Measurements from ENCODE around the gene ATP2B3. TPM values are rescaled to one million over a fixed set of nuclear protein-coding genes. Genes with fewer than 3 reads are reported as not detected.

ATP2B3 gene
- total RNA-seq, 2 donors from 2014 or later: 0.85 TPM; not detected in 1

- WGBS: 41% methylated on average over 5 of the region's 31 CpGs
- Histone ChIP-seq H3K4me1 (replicated peaks) (no peaks in the 10 kb centered on the region), H3K9me3 (no peaks in the 10 kb centered on the region), H3K36me3 (no peaks in the 10 kb centered on the region), H3K27me3 (replicated peaks; ENCODE audit: insufficient read depth) (no peaks in the 10 kb centered on the region), H3K27ac (no peak overlapping the region), H3K4me3 (no peak overlapping the region)
- DNase-seq (ENCODE audit: low spot score): peak; percentile 32
- intact Hi-C loops (cut with DNase I): loop anchor here (5.0 kb wide), 1 partner anchor 128 kb away; no protein-coding TSS in a partner anchor
- TF ChIP-seq CTCF (IDR thresholded peaks at IDR 0.05) (peak in 3 of 4 experiments; percentile 25 to 78 (median 75)), POLR2A (IDR thresholded peaks at IDR 0.05) (no peak), POLR2AphosphoS5 (IDR thresholded peaks at IDR 0.05) (no peak)
Observed at GRCh38 chrX:153539171-153539978, 21.9 kb downstream of the ATP2B3 start.

- Histone ChIP-seq H3K4me3 (no peak overlapping the region), H3K27ac (no peak overlapping the region), H3K4me1 (replicated peaks) (no peaks in the 10 kb centered on the region), H3K27me3 (replicated peaks; ENCODE audit: insufficient read depth) (no peaks in the 10 kb centered on the region), H3K36me3 (no peaks in the 10 kb centered on the region), H3K9me3 (no peaks in the 10 kb centered on the region)
- no peak for TF ChIP-seq POLR2A (IDR thresholded peaks at IDR 0.05)
- no peak for TF ChIP-seq CTCF (IDR thresholded peaks at IDR 0.05)
- no peak for TF ChIP-seq POLR2AphosphoS5 (IDR thresholded peaks at IDR 0.05)
- WGBS: 84% methylated on average over 5 of the region's 9 CpGs
- DNase-seq (ENCODE audit: low spot score): no peak
- intact Hi-C loops (cut with DNase I): loop anchor here (5.0 kb wide), 1 partner anchor 127 kb away; no protein-coding TSS in a partner anchor
Observed at GRCh38 chrX:153539979-153540358, 22.5 kb downstream of the ATP2B3 start.

GRCh38 chrX:153544727-153545126 lies 27.3 kb downstream of the ATP2B3 start:
- 84% methylated on average over 3 of the region's 8 CpGs for WGBS
- H3K4me3 ChIP-seq: no peak overlapping the region
- intact Hi-C loops (cut with DNase I): no loop called here
- H3K4me1 ChIP-seq (replicated peaks): no peaks in the 10 kb centered on the region
- no peaks in the 10 kb centered on the region for H3K36me3 ChIP-seq
- H3K27me3 ChIP-seq (replicated peaks; ENCODE audit: insufficient read depth): no peaks in the 10 kb centered on the region
- no peak overlapping the region for H3K27ac ChIP-seq
- no peaks in the 10 kb centered on the region for H3K9me3 ChIP-seq
- no peak for TF ChIP-seq CTCF (IDR thresholded peaks at IDR 0.05)
- TF ChIP-seq POLR2AphosphoS5 (IDR thresholded peaks at IDR 0.05): no peak
- no peak for TF ChIP-seq POLR2A (IDR thresholded peaks at IDR 0.05)
- DNase-seq (ENCODE audit: low spot score): no peak

GRCh38 chrX:153546386-153546785 lies 28.9 kb downstream of the ATP2B3 start:
- DNase-seq (ENCODE audit: low spot score): no peak
- no peak for TF ChIP-seq POLR2AphosphoS5 (IDR thresholded peaks at IDR 0.05)
- TF ChIP-seq CTCF (IDR thresholded peaks at IDR 0.05): no peak
- TF ChIP-seq POLR2A (IDR thresholded peaks at IDR 0.05): no peak
- H3K36me3 ChIP-seq: no peaks in the 10 kb centered on the region
- intact Hi-C loops (cut with DNase I): no loop called here
- H3K9me3 ChIP-seq: no peaks in the 10 kb centered on the region
- no peaks in the 10 kb centered on the region for H3K27me3 ChIP-seq (replicated peaks; ENCODE audit: insufficient read depth)
- no peak overlapping the region for H3K27ac ChIP-seq
- H3K4me3 ChIP-seq: no peak overlapping the region
- H3K4me1 ChIP-seq (replicated peaks): no peaks in the 10 kb centered on the region
- WGBS: 81% methylated on average over 8 of the region's 11 CpGs

GRCh38 chrX:153547195-153547594 lies 29.8 kb downstream of the ATP2B3 start:
- no peaks in the 10 kb centered on the region for H3K27me3 ChIP-seq (replicated peaks; ENCODE audit: insufficient read depth)
- 60% methylated on average over 7 of the region's 7 CpGs for WGBS
- intact Hi-C loops (cut with DNase I): no loop called here

More at GRCh38 chrX:153547195-153547594, 29.8 kb downstream of the ATP2B3 start:
- H3K27ac ChIP-seq: no peak overlapping the region
- TF ChIP-seq POLR2A (IDR thresholded peaks at IDR 0.05): no peak
- no peak for TF ChIP-seq CTCF (IDR thresholded peaks at IDR 0.05)
- TF ChIP-seq POLR2AphosphoS5 (IDR thresholded peaks at IDR 0.05): no peak
- H3K4me1 ChIP-seq (replicated peaks): no peaks in the 10 kb centered on the region
- no peaks in the 10 kb centered on the region for H3K9me3 ChIP-seq
- H3K36me3 ChIP-seq: no peaks in the 10 kb centered on the region
- no peak for DNase-seq (ENCODE audit: low spot score)
- H3K4me3 ChIP-seq: no peak overlapping the region
